Measurements from ENCODE around the gene FHL2. TPM values are rescaled to one million over a fixed set of nuclear protein-coding genes. Genes with fewer than 3 reads are reported as not detected.
A peak's percentile ranks its signal among the peaks of the same experiment; 100 is the strongest.

Gene FHL2
- polyA plus RNA-seq, 3 donors: 27.4 to 34.6 (median 30.6) TPM

GRCh38 chr2:105371810-105372209 is 27.0 kb downstream of the FHL2 start:
- DNase-seq (ENCODE audit: extremely low read depth in 1 of 11, low read depth in 9 of 11, low spot score in 4 of 11): no peak

GRCh38 chr2:105371156-105371555 is 27.7 kb downstream of the FHL2 start:
- DNase-seq (ENCODE audit: extremely low read depth in 1 of 11, low read depth in 9 of 11, low spot score in 4 of 11): no peak

- DNase-seq (ENCODE audit: extremely low read depth in 1 of 11, low read depth in 9 of 11, low spot score in 4 of 11): peak; percentile 63 to 85 (median 76)
These were observed 28.8 kb downstream of the FHL2 start for GRCh38 chr2:105369777-105370690.

GRCh38 chr2:105368759-105369408 is 30.0 kb downstream of the FHL2 start:
- no peak for DNase-seq (ENCODE audit: extremely low read depth in 1 of 11, low read depth in 9 of 11, low spot score in 4 of 11)

GRCh38 chr2:105365206-105365605 is 33.6 kb downstream of the FHL2 start:
- no peak for DNase-seq (ENCODE audit: extremely low read depth in 1 of 11, low read depth in 9 of 11, low spot score in 4 of 11)

DNA sequence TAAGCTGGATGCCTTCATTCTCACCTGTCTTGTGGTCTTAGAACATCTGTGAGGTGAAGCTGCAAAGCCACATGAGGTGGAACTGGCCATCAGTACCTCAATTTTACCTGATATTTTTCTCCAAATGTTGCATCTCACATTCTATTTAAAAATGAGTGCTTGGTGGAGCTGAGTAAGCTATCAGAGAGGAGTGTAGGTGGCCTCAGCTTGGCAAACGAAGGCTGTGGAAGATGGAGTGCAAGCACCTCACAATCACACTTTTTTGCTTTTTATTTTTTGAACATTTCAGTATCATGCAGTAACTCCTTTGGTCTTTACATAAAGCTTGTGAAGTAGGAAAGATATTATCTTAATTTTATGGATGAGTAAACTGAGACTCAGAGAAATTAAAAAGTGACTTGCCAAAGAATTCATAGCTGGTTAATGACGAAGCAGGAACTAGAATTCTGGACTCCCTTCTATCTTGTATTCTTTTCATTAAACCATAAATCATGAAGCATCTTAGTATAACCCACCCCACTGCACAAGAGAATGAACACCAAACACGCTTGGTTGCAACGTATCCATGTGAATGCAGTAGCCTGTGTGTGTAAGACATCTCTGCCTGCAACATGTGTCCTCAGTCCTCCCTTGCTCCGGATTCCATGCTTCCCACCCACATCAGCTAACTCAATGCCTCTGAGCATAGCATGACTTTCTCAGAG is 34.3 kb downstream of the FHL2 start:
- DNase-seq (ENCODE audit: extremely low read depth in 1 of 11, low read depth in 9 of 11, low spot score in 4 of 11): no peak

- DNase-seq (ENCODE audit: extremely low read depth in 1 of 11, low read depth in 9 of 11, low spot score in 4 of 11): no peak
These were observed 35.8 kb downstream of the FHL2 start for GRCh38 chr2:105362862-105363591.

DNA sequence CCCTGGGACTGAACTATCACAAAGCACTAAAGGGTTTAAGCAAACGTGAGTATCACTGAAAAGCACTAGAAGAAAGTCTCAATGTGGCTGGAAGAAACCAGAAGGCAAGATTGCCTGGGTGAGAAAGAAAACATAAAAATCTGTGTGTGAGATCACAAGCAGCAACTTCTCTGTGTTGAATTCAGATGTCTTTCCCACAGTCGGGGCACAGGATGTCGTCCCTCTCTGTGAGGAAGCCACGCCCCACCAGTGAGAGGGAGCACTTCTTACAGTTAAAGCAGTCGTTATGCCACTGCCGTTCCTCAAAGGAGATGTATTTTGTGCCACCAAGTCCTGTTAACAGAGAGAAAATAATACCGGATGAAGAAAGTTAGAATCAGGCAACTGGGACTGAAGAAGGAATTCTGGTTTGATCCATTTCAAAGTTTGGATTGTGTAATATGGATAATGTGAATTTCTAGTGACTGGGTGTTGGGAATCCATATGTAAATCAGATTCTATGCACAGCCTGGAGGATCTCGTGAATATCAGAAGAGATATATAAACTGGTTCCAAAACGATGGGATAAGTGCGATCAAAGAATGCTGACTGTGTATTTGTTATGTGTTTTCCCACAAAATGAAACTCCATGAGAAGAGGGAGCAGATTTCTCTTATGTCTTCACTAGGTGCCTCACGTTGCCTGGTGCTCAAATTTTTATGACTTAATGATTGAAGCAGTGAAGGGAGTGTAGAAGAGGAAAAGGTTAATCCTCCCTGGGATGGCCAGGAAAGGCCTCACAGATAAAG is 37.6 kb downstream of the FHL2 start:
- no peak for DNase-seq (ENCODE audit: extremely low read depth in 1 of 11, low read depth in 9 of 11, low spot score in 4 of 11)

DNA sequence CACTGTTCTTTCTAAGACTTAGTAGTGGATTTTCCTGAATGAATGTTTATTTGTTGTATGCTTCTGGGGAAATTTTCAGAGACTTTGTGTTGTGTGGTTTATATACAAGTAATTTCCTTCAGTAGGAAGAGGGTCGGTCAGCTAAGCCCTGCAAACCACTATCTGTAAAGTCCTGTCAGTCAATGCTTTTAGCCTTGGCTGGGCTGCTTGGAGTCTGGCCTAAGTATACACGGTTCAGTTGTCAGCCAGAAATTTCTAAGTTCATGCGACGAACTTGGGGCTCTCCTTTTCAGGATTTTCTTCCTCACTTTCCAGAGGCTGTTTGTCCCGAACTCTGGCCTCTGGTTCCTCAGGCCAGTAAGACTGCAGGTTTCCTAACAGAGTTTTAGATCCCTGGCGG is 40.3 kb downstream of the FHL2 start:
- DNase-seq (ENCODE audit: extremely low read depth in 1 of 11, low read depth in 9 of 11, low spot score in 4 of 11): no peak

- no peak for DNase-seq (ENCODE audit: extremely low read depth in 1 of 11, low read depth in 9 of 11, low spot score in 4 of 11)
These were observed 41.7 kb downstream of the FHL2 start for GRCh38 chr2:105357122-105357521.

DNA sequence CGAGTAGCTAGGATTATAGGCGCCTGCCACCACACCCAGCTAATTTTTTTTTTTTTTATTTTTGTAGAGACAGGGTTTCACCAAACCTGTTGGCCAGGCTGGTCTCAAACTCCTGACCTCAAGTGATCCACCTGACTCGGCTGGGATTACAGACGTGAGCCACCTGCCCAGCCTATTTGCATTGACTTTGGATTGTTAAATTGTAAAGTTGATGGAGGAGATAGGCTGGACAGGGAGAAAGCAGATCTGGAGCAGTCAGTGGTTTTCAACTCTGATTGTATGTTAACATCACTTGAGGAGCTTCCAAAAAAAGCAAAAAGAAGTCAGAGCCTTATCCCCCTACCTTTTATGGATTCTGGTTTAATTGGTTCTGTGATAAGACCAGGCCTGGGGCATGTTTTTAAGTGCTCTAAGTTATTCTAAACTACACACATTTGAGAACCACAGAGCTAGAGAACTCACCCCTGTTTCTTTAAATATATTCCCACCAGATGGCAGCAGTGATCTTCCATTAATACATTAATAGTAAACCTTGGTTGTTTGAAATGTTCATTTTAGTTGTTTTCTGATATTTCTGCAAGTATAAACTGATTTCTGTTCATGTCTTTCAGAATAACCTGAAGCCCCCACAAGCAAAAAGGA is 54.0 kb downstream of the FHL2 start:
- DNase-seq (ENCODE audit: extremely low read depth in 1 of 11, low read depth in 9 of 11, low spot score in 4 of 11): peak in 2 of 11 donors; percentile 17 to 61

GRCh38 chr2:105339414-105339813 is 59.4 kb downstream of the FHL2 start:
- DNase-seq (ENCODE audit: extremely low read depth in 1 of 11, low read depth in 9 of 11, low spot score in 4 of 11): no peak

- peak in 1 of 11 donors; percentile 2 for DNase-seq (ENCODE audit: extremely low read depth in 1 of 11, low read depth in 9 of 11, low spot score in 4 of 11)
These were observed 60.8 kb downstream of the FHL2 start for GRCh38 chr2:105338020-105338385.

DNA sequence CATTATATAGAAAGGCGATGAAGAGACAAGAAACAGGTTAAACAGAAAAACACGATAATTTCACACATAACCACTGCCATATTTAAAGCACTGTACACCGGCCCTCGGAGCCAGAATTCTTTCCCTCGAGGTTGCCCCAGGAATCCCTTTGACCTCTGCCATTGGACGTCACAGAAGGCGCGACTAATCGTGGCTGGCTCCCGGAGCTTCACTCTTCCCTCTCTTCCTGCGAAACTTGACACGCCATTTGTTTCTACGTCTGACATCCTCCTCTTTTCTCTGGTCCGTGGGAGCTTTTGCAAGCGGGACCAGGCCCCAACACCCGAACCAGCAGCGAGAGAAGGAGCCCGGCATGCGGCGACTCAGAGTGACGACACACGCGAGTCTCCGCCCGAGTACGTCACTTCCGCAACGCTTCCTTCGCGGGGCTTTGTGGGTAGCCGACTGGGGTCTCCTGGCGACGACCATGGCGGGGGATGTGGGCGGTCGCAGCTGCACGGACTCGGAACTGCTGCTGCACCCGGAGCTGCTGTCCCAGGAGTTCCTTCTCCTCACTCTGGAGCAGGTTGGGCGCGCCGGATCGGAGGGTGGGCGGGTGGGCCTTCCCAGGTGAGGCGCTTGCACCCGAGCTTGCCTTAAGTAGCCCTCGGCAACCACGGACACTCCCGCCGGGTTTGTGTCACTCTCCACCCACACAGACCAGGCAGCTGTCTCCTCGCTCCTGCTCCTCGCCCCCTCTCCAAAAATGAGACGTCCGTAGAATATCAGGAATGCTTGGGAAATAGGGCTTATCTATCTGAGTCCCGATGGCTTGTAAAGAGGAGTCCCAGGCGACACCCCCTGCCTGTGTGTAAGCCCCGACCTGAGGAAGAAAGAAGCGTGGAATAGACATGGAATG is 61.5 kb downstream of the FHL2 start, which contains the start of gene C2orf49:
Gene C2orf49 (plus strand): TSS at position 419 of the 898 bp plus-strand sequence. CDS start 48 bp downstream, at position 467.
- peak; percentile 84 to 95 (median 93) for DNase-seq (ENCODE audit: extremely low read depth in 1 of 11, low read depth in 9 of 11, low spot score in 4 of 11)

DNA sequence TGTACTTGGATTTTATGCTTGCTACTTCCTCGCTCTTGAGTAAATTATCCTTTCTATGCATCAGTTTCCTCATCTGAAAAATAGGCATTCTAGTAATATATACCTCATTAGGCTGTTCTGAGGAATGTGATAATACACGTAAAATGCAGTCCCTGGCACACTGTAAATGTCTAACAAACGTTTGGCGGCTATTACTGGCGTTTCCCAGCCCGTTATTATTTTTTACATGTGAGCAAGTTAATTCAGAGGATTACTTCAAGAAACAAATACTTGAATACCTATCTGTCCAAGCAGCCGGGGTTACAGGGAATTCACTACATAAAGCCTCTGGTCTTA is 62.1 kb downstream of the FHL2 start:
- no peak for DNase-seq (ENCODE audit: extremely low read depth in 1 of 11, low read depth in 9 of 11, low spot score in 4 of 11)

- no peak for DNase-seq (ENCODE audit: extremely low read depth in 1 of 11, low read depth in 9 of 11, low spot score in 4 of 11)
These were observed 63.4 kb downstream of the FHL2 start for GRCh38 chr2:105335469-105335868.

GRCh38 chr2:105334211-105334610 is 64.6 kb downstream of the FHL2 start:
- no peak for DNase-seq (ENCODE audit: extremely low read depth in 1 of 11, low read depth in 9 of 11, low spot score in 4 of 11)

Measured in renal cortex interstitium (tissue), 11 donors.